Thoracic aorta (tissue), 2 donors: ENCODE data around the gene ALX3. TPM values are rescaled to one million over a fixed set of nuclear protein-coding genes. Genes with fewer than 3 reads are reported as not detected.
"Not testable (repeated sequence)": the region's sequence is repeated elsewhere in the genome, so short reads cannot be mapped to it uniquely, and the experiment has no call there.

Source experiments
- ATAC-seq: fragments of 150-250 bp; one replicate; pipeline ENCODE4 v1.8.0; 2017; ENCODE audit warnings: low read depth; ENCODE audit not compliant: insufficient number of reproducible peaks, low FRiP score
- DNase-seq: peaks from one replicate; pipeline ENCODE4 v3.0.0-alpha.2; 2020; ENCODE audit warnings: low spot score
- H3K27ac ChIP-seq, 2 donors: fragments of 200-600 bp; sonication (generic); 1 replicate in 1 of 2; 2 replicates in 1 of 2; pipeline ENCODE4 v1.5.1; 2016; ENCODE audit warnings: mild to moderate bottlenecking in 2 of 2, moderate library complexity in 2 of 2
- H3K27me3 ChIP-seq: fragments of 200-600 bp; sonication (generic); replicated peaks from 2 replicates; pipeline ENCODE4 v1.6.0; 2016; ENCODE audit warnings: mild to moderate bottlenecking; ENCODE audit not compliant: insufficient read depth
- H3K36me3 ChIP-seq: fragments of 200-600 bp; sonication (generic); one replicate; pipeline ENCODE4 v1.5.1; 2016
- H3K4me1 ChIP-seq, 2 donors: fragments of 200-600 bp; sonication (generic); 1 replicate in 1 of 2; 2 replicates in 1 of 2; pipeline versions ENCODE4 v1.5.1 to v1.6.0; 2016; ENCODE audit warnings: low read depth in 2 of 2, mild to moderate bottlenecking in 1 of 2; ENCODE audit not compliant: control insufficient read depth in 1 of 2
- H3K4me3 ChIP-seq: fragments of 200-600 bp; sonication (generic); 2 replicates; pipeline ENCODE4 v1.5.1; 2016; ENCODE audit warnings: mild to moderate bottlenecking
- H3K9me3 ChIP-seq: fragments of 200-600 bp; sonication (generic); 2 replicates; pipeline ENCODE4 v1.5.1; 2016
- CTCF ChIP-seq: fragments of 200-600 bp; sonication (generic); IDR thresholded peaks from one replicate; pipeline ENCODE4 v1.5.1; 2019; ENCODE audit warnings: antibody characterized with exemption
- total RNA-seq, 2 donors: library from RNA; depleted of rRNA; stranded (reverse); fragments of >200 nt; gene quantifications; one replicate each; pipeline versions ENCODE4 v1.1.0 to v1.2.3, GENCODE V29; 2016

ALX3 gene
- total RNA-seq, 2 donors from 2014 or later, result not detected

GRCh38 chr1:110034451-110035235, 35.8 kb downstream of the ALX3 start, which contains the start of gene STRIP1:
STRIP1 (plus strand) TSS chr1:110034624; CDS start chr1:110034638, 14 bp downstream.
- H3K9me3 ChIP-seq, result no peaks in the 10 kb centered on the region
- peak; percentile 97 for ATAC-seq
- peak within 1 kb of the TSS; percentile 81 to 87 for H3K27ac ChIP-seq
- DNase-seq, result peak; percentile 85
- H3K4me1 ChIP-seq, result peaks cover 0 to 10% of the 10 kb centered on the region in 2 donors
- peaks cover 14% of the 10 kb centered on the region for H3K36me3 ChIP-seq
- no peaks in the 10 kb centered on the region for H3K27me3 ChIP-seq
- peak within 1 kb of the TSS; percentile 97 for H3K4me3 ChIP-seq
- no peak for TF ChIP-seq CTCF

GRCh38 chr1:110034040-110034450, 36.4 kb downstream of the ALX3 start:
- no peak for TF ChIP-seq CTCF
- peaks cover 0 to 10% of the 10 kb centered on the region in 2 donors for H3K4me1 ChIP-seq
- no peaks in the 10 kb centered on the region for H3K9me3 ChIP-seq
- no peak for DNase-seq
- peaks cover 8% of the 10 kb centered on the region for H3K36me3 ChIP-seq
- no peaks in the 10 kb centered on the region for H3K27me3 ChIP-seq
- H3K4me3 ChIP-seq, result peak overlapping the region; percentile 97
- no peak for ATAC-seq
- H3K27ac ChIP-seq, result peak overlapping the region; percentile 48 to 87

- Histone ChIP-seq H3K4me1 (peaks cover 0 to 10% of the 10 kb centered on the region in 2 donors), H3K27ac (no peak overlapping the region), H3K36me3 (peaks cover 4% of the 10 kb centered on the region), H3K9me3 (no peaks in the 10 kb centered on the region), H3K27me3 (no peaks in the 10 kb centered on the region), H3K4me3 (no peak overlapping the region)
- DNase-seq, result no peak
- no peak for ATAC-seq
- TF ChIP-seq CTCF, result no peak
Measured at GRCh38 chr1:110033421-110033820, 37.1 kb downstream of the ALX3 start.

- Histone ChIP-seq H3K4me3 (no peak overlapping the region), H3K4me1 (peaks cover 0 to 10% of the 10 kb centered on the region in 2 donors), H3K27me3 (no peaks in the 10 kb centered on the region), H3K36me3 (no peaks in the 10 kb centered on the region), H3K27ac (no peak overlapping the region), H3K9me3 (no peaks in the 10 kb centered on the region)
- DNase-seq (no peak), ATAC-seq (no peak)
- TF ChIP-seq CTCF, result no peak
Measured at GRCh38 chr1:110032327-110032726, 38.1 kb downstream of the ALX3 start.

GRCh38 chr1:110030687-110031086, 39.8 kb downstream of the ALX3 start:
- not testable (repeated sequence) for ATAC-seq, H3K4me1 ChIP-seq, H3K27ac ChIP-seq, H3K9me3 ChIP-seq, H3K36me3 ChIP-seq, DNase-seq, H3K27me3 ChIP-seq, H3K4me3 ChIP-seq
